Fibroblast of peridontal ligament (primary cell): ENCODE measurements around the gene TNIK.

Source experiments
- DNase-seq: peaks from one replicate; pipeline ENCODE4 v3.0.0-alpha.2; 2010; ENCODE audit errors: extremely low read depth

The TNIK gene

DNA sequence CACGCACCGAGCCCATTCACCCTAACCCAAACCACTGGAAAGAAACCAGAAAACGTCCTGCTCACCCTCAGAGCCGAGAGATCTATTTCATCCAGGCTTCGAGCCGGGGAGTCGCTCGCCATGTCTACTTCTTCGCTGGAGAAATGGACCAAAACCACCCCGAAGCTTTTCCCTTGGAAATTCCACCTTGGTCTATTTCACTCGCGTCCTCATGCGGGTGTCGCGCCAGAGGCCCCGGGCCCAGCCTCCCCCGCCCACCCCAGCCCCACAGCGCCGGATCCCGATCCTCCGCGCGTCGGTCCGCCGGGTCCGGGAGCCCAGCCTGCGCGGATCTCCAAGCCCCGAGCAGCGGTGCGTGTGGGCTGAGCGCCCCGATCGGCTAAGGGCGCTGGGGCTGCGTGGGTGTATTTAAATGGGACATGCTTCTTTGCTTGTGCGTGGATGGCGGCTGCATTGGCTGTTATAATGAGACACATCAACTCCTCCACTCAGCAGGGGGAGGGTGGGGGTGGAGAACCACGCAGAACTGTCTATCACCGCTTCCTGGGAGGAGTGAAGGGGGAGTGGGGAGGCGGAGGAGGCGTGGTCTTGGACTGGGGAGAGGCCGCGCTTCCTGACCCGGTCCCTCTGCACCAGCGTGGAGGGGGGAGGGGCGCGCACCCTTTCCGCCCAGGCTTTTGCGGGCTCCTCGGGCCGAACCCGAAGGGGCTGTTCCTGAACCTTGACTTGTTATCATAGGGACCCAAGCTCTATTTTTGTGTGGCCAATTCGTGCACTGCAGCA lies at the start of gene TNIK:
TNIK (minus strand) TSS at position 464 of the 783 bp plus-strand sequence; CDS start at position 122, 342 bp downstream.
- peak; percentile 23 for DNase-seq

GRCh38 chr3:171508676-171509075 lies 48.5 kb upstream of the TNIK start:
- no peak for DNase-seq

- no peak for DNase-seq
Observed at GRCh38 chr3:171508206-171508605, 48.0 kb upstream of the TNIK start.

GRCh38 chr3:171506743-171507319 lies 46.6 kb upstream of the TNIK start:
- no peak for DNase-seq

GRCh38 chr3:171505822-171506333 lies 45.7 kb upstream of the TNIK start:
- no peak for DNase-seq

DNA sequence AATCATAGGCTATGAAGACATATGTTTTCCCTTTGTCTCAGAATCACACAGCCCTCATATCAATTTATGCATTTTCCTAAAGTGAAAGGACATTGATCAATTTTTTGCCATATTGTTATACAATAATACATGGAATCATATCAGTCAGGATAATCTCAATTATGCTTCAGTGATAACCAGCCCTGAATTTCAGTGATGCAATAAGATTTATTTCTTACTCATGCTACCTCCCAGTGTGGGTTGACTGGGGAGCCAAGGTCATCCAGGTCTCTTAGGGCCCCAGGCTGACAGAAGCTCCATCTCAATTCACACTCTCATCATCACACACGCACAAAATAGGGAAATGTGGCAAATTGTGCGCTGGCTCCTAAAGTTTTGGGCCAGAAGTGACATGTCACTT lies 44.2 kb upstream of the TNIK start:
- DNase-seq = no peak

DNA sequence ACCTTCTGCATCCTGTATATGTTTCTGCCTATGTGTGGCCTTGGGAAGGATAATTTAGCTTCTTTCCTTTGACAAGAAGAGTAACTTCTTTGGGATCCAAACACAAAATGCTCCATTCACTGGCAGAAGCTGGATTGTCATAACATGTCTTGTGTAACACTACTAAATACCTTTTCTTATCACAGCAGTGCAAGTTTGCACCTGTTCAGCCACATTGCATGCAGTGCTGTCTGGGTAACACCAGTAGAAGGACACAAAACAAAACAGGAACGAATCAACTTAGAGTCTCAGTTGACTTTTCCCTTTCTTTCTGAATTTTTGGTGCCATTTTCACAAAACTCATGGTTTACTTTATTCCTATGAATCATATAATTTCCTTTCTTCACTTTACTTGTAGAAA lies 43.6 kb upstream of the TNIK start:
- DNase-seq = no peak

DNA sequence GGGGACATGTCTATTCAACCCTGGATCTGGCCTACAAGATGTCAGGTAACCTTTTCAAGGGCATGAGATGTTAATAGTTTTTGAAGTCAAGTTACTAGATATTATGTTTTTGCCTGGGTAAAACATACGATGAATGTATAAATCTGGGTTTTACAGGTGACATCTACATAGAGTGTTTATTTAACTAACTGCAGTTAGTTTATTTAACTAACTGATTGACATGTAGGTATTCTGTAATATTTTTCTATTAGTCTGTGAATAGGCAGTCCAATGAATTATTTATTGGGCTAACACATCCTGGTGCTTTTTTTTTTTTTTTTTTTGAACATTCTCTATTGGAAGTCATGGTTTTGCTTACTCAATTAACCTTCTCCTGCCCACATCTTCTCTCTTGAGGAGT lies 38.7 kb upstream of the TNIK start:
- DNase-seq = no peak

DNA sequence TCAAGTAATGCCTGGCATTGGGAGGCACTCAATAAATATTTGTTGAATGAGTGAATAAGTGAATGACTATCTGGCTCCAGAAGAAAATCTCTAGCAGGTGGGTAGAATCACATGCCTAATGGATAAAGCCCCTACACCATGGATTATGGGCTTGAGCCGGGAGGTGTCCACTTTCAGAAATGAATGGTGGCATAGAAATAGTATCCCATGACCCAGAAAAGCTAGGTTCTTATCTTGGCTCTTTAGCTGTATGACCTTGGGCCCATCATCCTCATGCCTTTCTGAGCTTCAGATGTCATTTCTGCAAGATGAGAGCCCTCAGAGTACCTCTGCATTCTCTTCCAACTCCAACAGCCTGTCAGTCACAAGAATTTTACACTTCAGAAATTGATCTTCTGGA lies 37.3 kb upstream of the TNIK start:
- DNase-seq = no peak

GRCh38 chr3:171495413-171495812 lies 35.2 kb upstream of the TNIK start:
- DNase-seq = no peak

DNA sequence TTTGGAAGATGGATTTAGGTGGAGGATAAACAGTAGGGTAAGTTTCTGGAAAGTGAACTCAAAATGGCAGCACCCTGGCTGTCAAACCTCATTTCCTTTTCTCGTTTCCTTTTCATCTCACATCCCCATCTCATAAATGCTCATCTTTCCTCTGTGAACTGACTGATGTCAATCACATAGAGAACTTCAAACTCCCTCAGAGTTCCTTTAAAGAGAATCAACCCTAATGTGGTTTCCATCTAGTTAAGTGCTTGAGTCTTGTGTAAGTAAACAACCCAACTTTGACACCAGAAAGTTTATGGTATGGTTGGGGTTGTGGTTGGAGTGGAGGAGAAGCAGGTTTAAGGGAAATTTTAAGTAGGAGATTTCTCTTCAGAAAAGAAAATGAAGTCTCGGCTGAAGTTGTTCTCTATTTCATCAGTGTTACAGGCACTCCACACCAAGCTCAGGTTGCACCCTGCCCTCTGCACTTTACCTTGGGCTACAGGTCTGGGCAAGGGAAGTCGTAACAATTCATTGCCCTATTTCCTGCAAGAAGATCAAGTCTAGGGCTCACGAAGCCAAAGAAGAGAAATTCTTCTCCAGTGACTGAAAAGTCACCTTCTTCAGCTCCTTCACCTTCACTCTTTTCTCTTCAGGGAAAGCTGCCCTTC lies 34.4 kb upstream of the TNIK start:
- no peak for DNase-seq

- peak; percentile 6 for DNase-seq
Observed at GRCh38 chr3:171491361-171491760, 31.2 kb upstream of the TNIK start.

DNA sequence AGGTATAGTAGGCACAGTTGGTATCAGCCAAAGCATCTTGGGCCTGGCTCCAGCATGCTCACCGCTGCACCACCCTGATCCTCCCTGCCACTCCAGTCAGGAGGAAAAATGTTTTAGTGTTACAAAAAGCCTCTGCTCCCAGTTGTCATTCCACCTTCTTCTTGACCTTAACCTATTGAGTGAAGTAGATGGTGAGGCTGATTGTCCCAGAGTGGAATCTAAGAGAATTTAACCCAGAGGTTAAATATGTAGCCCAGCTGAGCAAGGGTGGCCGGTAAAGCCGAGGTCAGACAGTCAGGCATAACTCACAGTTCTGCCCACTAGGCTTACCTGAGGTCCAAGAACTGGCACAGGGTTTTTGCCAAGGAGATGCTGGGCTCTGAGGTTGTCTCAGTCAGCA lies 30.7 kb upstream of the TNIK start:
- DNase-seq = no peak

GRCh38 chr3:171489348-171489747 lies 29.1 kb upstream of the TNIK start:
- no peak for DNase-seq

DNA sequence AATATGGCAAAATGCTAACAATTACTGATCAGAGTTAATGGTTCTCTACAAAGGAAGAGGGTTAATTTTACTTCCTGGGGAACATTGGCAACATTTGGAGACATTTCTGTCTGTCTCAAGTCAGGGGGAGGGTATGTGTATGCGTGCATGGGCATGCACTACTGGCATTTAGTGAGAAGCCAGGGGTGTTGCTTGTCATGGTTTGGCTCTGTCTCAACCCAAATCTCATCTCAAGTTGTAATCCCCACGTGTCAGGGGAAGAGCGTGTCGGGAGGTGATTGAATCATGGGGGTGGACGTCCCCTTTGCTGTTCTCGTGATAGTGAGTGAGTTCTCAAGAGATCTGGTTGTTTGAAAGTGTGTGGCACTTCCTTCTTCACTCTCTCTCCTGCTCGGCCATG lies 28.3 kb upstream of the TNIK start:
- no peak for DNase-seq

GRCh38 chr3:171487382-171487781 lies 27.2 kb upstream of the TNIK start:
- DNase-seq = no peak

DNA sequence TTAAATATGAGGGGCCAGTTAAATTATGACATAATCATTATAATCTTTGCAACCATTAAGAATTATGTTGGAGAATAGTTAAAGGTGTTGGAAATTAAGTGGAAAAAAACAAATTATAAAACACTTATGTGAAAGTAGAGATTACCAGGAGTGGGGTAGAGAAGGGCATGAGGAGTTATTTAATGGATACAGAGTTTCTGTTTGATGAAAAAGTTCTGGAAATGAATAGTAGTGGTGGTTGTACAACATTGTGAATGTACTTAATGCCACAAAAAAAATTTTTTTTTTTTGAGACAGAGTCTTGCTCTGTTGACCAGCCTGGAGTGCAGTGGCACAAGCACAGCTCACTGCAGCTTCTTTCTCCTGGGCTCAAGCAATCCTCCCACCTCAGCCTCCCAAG lies 25.1 kb upstream of the TNIK start:
- DNase-seq = no peak

GRCh38 chr3:171481011-171481410 lies 20.8 kb upstream of the TNIK start:
- DNase-seq = no peak

DNA sequence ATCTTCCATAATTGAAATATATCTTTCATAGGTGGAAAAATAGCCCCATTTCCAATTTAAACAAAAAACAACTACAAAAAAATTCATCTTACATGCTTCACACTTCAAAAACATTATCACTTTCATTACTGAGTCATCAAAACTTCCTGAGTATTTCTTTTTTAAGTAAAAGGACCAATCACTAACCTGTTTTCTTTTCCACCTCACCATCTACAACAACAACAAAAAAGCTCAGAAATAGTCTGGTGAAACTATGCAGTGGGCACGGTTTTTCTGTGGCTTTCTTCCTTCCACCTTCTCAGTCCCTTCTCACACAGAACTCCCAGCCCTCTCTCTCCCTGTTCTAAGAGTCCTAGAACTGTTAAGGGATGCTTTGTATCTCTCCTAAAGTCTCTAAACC lies 20.3 kb upstream of the TNIK start:
- no peak for DNase-seq

- DNase-seq = no peak
Observed at GRCh38 chr3:171476532-171477102, 16.4 kb upstream of the TNIK start.

DNA sequence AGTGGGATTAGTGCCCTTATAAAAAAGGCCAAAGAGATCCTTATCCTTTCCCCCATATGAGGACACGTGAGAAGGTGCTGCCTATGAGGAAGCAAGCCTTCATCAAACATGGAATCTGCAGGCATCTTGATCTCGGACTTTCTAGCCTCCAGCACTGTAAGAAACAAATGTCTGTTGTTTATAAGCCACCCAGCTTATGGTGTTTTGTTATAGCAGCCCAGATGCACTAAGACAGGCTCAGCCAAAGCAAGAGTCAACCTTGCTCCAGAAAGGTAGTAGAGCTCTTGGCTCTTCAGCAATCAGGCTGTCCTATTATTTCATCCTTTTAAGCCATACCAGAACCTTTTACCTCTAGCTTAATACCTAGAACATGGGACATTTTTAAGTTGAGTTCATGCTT lies 12.3 kb upstream of the TNIK start:
- DNase-seq = no peak

- DNase-seq = no peak
Observed at GRCh38 chr3:171470714-171471227, 10.6 kb upstream of the TNIK start.
